Esophagus squamous epithelium (tissue), 4 donors: ENCODE data around the gene SUOX.

ENCODE experiments used
- POLR2A ChIP-seq, 4 donors: fragments of 450-650 bp; IDR thresholded peaks; one replicate each; pipeline ENCODE4 v1.6.1; 2017; ENCODE audit warnings: antibody characterized with exemption in 4 of 4, mild to moderate bottlenecking in 4 of 4, moderate library complexity in 3 of 4
- TF ChIP-seq, protein P1 (sequence below), 6 experiments: fragments of 450-650 bp in 4 of 6; fragments of 200-600 bp in 2 of 6; sonication (generic) in 2 of 6; IDR thresholded peaks; one replicate each; pipeline ENCODE4 v1.5.1; 2016 to 2019; ENCODE audit warnings: antibody characterized with exemption in 6 of 6, mild to moderate bottlenecking in 4 of 6, moderate library complexity in 4 of 6

DNA sequence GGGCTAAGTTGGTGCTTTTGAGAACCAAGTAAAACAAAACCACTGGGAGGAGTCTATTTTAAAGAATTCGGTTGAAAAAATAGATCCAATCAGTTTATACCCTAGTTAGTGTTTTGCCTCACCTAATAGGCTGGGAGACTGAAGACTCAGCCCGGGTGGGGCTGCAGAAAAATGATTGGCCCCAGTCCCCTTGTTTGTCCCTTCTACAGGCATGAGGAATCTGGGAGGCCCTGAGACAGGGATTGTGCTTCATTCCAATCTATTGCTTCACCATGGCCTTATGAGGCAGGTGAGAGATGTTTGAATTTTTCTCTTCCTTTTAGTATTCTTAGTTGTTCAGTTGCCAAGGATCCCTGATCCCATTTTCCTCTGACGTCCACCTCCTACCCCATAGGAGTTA is 25.0 kb upstream of the SUOX start:
- TF ChIP-seq, protein P1, sequence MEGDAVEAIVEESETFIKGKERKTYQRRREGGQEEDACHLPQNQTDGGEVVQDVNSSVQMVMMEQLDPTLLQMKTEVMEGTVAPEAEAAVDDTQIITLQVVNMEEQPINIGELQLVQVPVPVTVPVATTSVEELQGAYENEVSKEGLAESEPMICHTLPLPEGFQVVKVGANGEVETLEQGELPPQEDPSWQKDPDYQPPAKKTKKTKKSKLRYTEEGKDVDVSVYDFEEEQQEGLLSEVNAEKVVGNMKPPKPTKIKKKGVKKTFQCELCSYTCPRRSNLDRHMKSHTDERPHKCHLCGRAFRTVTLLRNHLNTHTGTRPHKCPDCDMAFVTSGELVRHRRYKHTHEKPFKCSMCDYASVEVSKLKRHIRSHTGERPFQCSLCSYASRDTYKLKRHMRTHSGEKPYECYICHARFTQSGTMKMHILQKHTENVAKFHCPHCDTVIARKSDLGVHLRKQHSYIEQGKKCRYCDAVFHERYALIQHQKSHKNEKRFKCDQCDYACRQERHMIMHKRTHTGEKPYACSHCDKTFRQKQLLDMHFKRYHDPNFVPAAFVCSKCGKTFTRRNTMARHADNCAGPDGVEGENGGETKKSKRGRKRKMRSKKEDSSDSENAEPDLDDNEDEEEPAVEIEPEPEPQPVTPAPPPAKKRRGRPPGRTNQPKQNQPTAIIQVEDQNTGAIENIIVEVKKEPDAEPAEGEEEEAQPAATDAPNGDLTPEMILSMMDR (IDR thresholded peaks at IDR 0.05) = no peak
- TF ChIP-seq POLR2A (IDR thresholded peaks at IDR 0.05) = no peak
